Diencephalon (tissue), 1 donor: Measurements from ENCODE around the gene P2RY14. TPM values are rescaled to one million over a fixed set of nuclear protein-coding genes. Genes with fewer than 3 reads are reported as not detected.

Experiments used
- small RNA-seq: library from RNA; depleted of rRNA; stranded (forward); fragments of <200 nt; gene quantifications from one replicate; pipeline ENCODE3, GENCODE V24; 2014
- total RNA-seq: library from RNA; depleted of rRNA; stranded (reverse); fragments of >200 nt; gene quantifications from one replicate; pipeline ENCODE4 v1.2.3, GENCODE V29; 2014

The P2RY14 gene
- total RNA-seq: 1.4 TPM

DNA sequence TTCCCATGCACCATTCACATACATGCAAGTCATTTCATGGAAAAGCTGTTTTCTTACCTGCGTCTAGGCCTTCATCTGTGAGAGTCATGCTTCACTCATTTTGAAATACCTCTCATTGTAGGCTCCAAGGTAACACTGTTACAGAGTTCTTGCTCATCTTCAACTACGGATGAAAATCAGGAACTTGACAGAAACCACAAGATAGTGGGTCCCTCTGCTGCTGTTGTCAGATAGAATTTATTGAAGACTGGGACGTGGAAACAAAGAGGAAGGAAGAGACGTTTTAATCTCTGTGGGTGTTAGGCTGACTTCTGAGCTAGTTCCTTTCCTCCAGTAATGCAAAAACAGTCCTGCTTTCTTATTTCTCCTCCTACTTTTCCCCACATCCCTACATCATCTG is at the start of gene P2RY14:
Gene P2RY14, minus strand, starts transcription at position 313 of the 400 bp plus-strand sequence. CDS start 64,226 bp downstream, outside the sequence.

DNA sequence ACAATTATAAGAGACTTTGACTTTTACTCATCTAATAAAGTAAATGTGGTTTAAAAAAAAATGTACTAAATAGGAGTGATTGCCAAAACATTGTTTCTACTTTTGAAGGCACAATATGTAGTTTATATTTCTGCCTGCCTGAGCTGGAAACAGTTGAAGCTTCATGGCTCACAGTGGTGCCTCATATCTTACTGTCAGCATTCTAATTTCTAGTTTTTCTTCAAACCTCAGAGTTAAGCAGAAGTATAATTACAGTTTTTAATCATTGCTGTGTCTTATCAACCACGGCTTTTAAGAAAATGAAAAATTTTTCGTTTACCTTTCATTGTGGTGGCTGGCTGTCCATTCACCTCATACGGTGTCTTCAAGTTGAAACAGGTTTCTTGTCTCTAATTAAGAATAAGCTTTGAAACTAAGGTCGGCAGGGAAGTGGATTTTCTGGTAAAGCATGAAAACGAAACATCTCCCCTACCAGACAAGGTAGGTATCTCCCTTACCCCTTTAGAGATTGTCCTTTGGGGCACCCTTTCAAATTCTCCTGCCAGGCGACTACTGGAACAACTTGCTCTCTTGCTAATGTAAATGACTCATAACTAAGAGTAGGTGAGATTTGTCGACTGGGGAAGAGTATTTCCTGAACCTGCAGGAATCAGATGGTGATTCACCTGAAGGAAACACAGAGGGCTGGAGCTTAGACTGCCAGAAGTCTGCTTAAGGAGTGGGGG is 38.1 kb upstream of the P2RY14 start, which contains the start of gene GPR87:
Gene GPR87, minus strand, starts transcription at position 554 of the 725 bp plus-strand sequence. CDS start 16,720 bp downstream, outside the sequence.

DNA sequence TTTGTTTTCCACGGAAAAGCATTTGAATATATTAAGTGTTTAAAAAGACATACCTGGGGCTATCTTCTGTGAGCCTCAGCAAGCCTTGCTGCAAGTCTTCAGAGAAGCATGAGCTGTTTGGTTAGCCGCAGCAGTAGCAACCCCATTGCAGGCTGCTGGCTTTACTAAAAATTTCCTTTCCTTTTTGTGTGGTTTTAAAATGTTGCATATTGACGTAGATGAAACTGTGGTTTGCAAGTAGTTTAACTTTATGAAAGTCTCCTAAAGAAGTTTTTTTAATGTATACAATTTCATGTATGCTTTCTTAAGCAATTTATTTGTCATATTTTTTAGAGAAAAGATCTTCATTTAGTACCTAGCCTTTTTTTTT is 75.3 kb downstream of the P2RY14 start, which contains the start of gene GPR171:
Gene GPR171, minus strand, starts transcription at position 166 of the 370 bp plus-strand sequence. CDS start 3,830 bp downstream, outside the sequence.

Small RNA genes within 50 kb of the gene (small RNA-seq; reads per million reads assigned to genes)
- 0.13 reads per million for gene RNA5SP145

Other genes starting within 250 kb of the P2RY14 start
- 23.8 TPM for gene MED12L, start 192.9 kb downstream of the P2RY14 start, total RNA-seq
- gene GPR171, start 75.3 kb downstream of the P2RY14 start, total RNA-seq: not detected
- gene GPR87, start 38.3 kb upstream of the P2RY14 start, total RNA-seq: not detected
- gene P2RY13, start 51.0 kb upstream of the P2RY14 start, total RNA-seq: 3.5 TPM
- gene P2RY12, start 106.2 kb upstream of the P2RY14 start, total RNA-seq: 56.5 TPM
- gene IGSF10, start 182.5 kb upstream of the P2RY14 start, total RNA-seq: 4.8 TPM